GM12872 (cell line): ENCODE data around the gene MEIS2.

ENCODE experiments used
- CTCF ChIP-seq: IDR thresholded peaks from 3 replicates; pipeline ENCODE4 v1.5.1; 2011; ENCODE audit warnings: low read depth, mild to moderate bottlenecking, low read length, moderate library complexity; ENCODE audit not compliant: insufficient read depth

The MEIS2 gene

GRCh38 chr15:36850864-36851263 is 249.5 kb downstream of the MEIS2 start:
- no peak for TF ChIP-seq CTCF

- TF ChIP-seq CTCF = no peak
Observed at GRCh38 chr15:36845270-36845669, 255.1 kb downstream of the MEIS2 start.

GRCh38 chr15:36844534-36844998 is 255.8 kb downstream of the MEIS2 start:
- no peak for TF ChIP-seq CTCF

DNA sequence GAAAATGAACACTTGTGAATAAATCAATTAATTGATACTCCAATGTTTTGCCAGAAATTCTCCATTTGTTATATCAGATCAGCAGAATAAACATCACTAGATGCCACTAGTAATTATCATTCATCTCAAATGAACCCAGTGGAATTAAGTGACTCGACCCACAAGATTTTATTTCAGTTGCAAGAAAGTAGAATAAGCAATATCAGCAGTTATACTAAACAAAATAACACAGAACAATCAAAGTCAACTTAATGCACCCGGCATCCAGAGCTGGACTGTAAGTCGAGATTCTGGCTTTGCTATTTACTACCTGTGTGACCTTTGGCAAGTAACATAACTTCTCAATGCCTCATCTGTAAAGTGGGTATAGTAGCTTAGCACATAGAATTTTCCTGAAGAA is 256.5 kb downstream of the MEIS2 start:
- TF ChIP-seq CTCF = no peak

- no peak for TF ChIP-seq CTCF
Observed at GRCh38 chr15:36841193-36841592, 259.2 kb downstream of the MEIS2 start.
